ENCODE measurements around the gene RPS19BP1.

The RPS19BP1 gene

DNA sequence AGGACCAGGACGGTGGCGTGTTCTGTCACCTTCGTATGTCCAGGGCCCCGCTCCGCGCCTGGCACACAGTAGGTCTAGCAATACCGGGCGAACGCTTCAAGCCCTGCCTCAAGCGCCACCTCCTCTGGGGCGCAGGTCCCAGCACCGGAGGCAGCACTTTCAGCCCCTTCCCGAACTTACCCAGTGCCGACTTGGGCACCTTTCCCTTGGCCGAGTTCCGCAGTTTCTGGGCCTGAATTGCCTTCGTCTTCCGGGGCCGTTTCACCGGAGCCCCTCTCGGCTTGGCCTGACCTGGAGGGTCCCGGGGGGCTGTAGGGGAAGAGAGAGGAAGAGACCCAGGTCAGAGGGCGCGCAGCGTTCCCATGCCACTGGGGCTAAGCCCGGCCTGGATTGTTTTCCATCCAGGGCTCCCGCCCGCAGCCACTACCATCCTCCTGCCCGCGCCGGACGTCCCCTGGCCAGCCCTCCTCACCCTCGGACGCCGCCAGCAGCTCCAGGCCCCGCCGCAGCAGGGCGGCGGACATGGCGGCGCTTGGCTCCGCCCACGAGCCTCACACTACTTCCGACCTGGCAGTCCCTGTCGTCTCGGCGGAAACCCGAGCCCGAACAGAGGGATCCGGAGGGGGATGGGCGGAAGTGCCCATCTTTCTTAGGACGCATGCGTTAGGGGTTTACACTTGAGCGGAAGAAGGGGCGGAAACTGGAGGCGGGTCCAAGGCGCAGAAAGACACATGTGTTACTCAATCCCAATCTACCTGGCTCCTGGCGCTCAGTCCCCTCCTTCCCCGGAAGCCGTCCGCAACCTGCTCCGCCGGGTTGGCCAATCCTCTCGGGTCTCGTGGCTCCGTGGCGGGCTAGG lies at the start of gene RPS19BP1:
RPS19BP1 (minus strand) TSS at position 534 of the 859 bp plus-strand sequence; CDS start at position 524, 10 bp downstream.
- H3K4me1 ChIP-seq (ENCODE audit: control insufficient read depth, insufficient read depth, low read length): peaks cover 21% of the 10 kb centered on the region
- H3K9ac ChIP-seq (ENCODE audit: low read length): peak within 1 kb of the TSS; percentile 87
- H3K27ac ChIP-seq (ENCODE audit: low read depth, low read length): peak within 1 kb of the TSS; percentile 79
- H3K4me3 ChIP-seq (ENCODE audit: low read length): peak within 1 kb of the TSS; percentile 83
- no peaks in the 10 kb centered on the region for H3K27me3 ChIP-seq (ENCODE audit: control insufficient read depth, insufficient read depth, low read length)
- peaks cover 5% of the 10 kb centered on the region for H3K36me3 ChIP-seq (ENCODE audit: control insufficient read depth, insufficient read depth, low read length)

- H3K27me3 ChIP-seq (ENCODE audit: control insufficient read depth, insufficient read depth, low read length): peaks cover 2% of the 10 kb centered on the region
- H3K27ac ChIP-seq (ENCODE audit: low read depth, low read length): no peak overlapping the region
- H3K9ac ChIP-seq (ENCODE audit: low read length): no peak overlapping the region
- no peaks in the 10 kb centered on the region for H3K36me3 ChIP-seq (ENCODE audit: control insufficient read depth, insufficient read depth, low read length)
- no peak overlapping the region for H3K4me3 ChIP-seq (ENCODE audit: low read length)
- H3K4me1 ChIP-seq (ENCODE audit: control insufficient read depth, insufficient read depth, low read length): no peaks in the 10 kb centered on the region
These were observed 48.8 kb upstream of the RPS19BP1 start for GRCh38 chr22:39581303-39581702.

GRCh38 chr22:39580795-39581194 lies 48.2 kb upstream of the RPS19BP1 start:
- no peak overlapping the region for H3K9ac ChIP-seq (ENCODE audit: low read length)
- no peak overlapping the region for H3K4me3 ChIP-seq (ENCODE audit: low read length)
- no peak overlapping the region for H3K27ac ChIP-seq (ENCODE audit: low read depth, low read length)
- no peaks in the 10 kb centered on the region for H3K4me1 ChIP-seq (ENCODE audit: control insufficient read depth, insufficient read depth, low read length)
- no peaks in the 10 kb centered on the region for H3K36me3 ChIP-seq (ENCODE audit: control insufficient read depth, insufficient read depth, low read length)
- H3K27me3 ChIP-seq (ENCODE audit: control insufficient read depth, insufficient read depth, low read length): peaks cover 2% of the 10 kb centered on the region

- no peaks in the 10 kb centered on the region for H3K4me1 ChIP-seq (ENCODE audit: control insufficient read depth, insufficient read depth, low read length)
- H3K36me3 ChIP-seq (ENCODE audit: control insufficient read depth, insufficient read depth, low read length): no peaks in the 10 kb centered on the region
- no peak overlapping the region for H3K9ac ChIP-seq (ENCODE audit: low read length)
- H3K4me3 ChIP-seq (ENCODE audit: low read length): no peak overlapping the region
- H3K27ac ChIP-seq (ENCODE audit: low read depth, low read length): no peak overlapping the region
- H3K27me3 ChIP-seq (ENCODE audit: control insufficient read depth, insufficient read depth, low read length): peaks cover 2% of the 10 kb centered on the region
These were observed 47.5 kb upstream of the RPS19BP1 start for GRCh38 chr22:39580006-39580441.

- H3K4me3 ChIP-seq (ENCODE audit: low read length): no peak overlapping the region
- no peaks in the 10 kb centered on the region for H3K4me1 ChIP-seq (ENCODE audit: control insufficient read depth, insufficient read depth, low read length)
- H3K36me3 ChIP-seq (ENCODE audit: control insufficient read depth, insufficient read depth, low read length): no peaks in the 10 kb centered on the region
- no peak overlapping the region for H3K9ac ChIP-seq (ENCODE audit: low read length)
- no peak overlapping the region for H3K27ac ChIP-seq (ENCODE audit: low read depth, low read length)
- H3K27me3 ChIP-seq (ENCODE audit: control insufficient read depth, insufficient read depth, low read length): peaks cover 2% of the 10 kb centered on the region
These were observed 45.4 kb upstream of the RPS19BP1 start for GRCh38 chr22:39577900-39578299.

- Histone ChIP-seq H3K4me3 (ENCODE audit: low read length) (no peak overlapping the region), H3K27me3 (ENCODE audit: control insufficient read depth, insufficient read depth, low read length) (peaks cover 2% of the 10 kb centered on the region), H3K27ac (ENCODE audit: low read depth, low read length) (no peak overlapping the region), H3K36me3 (ENCODE audit: control insufficient read depth, insufficient read depth, low read length) (no peaks in the 10 kb centered on the region), H3K9ac (ENCODE audit: low read length) (no peak overlapping the region), H3K4me1 (ENCODE audit: control insufficient read depth, insufficient read depth, low read length) (no peaks in the 10 kb centered on the region)
These were observed 44.8 kb upstream of the RPS19BP1 start for GRCh38 chr22:39577366-39577765.

GRCh38 chr22:39576027-39576426 lies 43.5 kb upstream of the RPS19BP1 start:
- H3K27me3 ChIP-seq (ENCODE audit: control insufficient read depth, insufficient read depth, low read length): peaks cover 5% of the 10 kb centered on the region
- H3K4me3 ChIP-seq (ENCODE audit: low read length): no peak overlapping the region
- H3K4me1 ChIP-seq (ENCODE audit: control insufficient read depth, insufficient read depth, low read length): no peaks in the 10 kb centered on the region
- H3K9ac ChIP-seq (ENCODE audit: low read length): no peak overlapping the region
- no peak overlapping the region for H3K27ac ChIP-seq (ENCODE audit: low read depth, low read length)
- H3K36me3 ChIP-seq (ENCODE audit: control insufficient read depth, insufficient read depth, low read length): no peaks in the 10 kb centered on the region

- peaks cover 7% of the 10 kb centered on the region for H3K27me3 ChIP-seq (ENCODE audit: control insufficient read depth, insufficient read depth, low read length)
- H3K27ac ChIP-seq (ENCODE audit: low read depth, low read length): no peak overlapping the region
- H3K4me1 ChIP-seq (ENCODE audit: control insufficient read depth, insufficient read depth, low read length): no peaks in the 10 kb centered on the region
- no peak overlapping the region for H3K9ac ChIP-seq (ENCODE audit: low read length)
- H3K4me3 ChIP-seq (ENCODE audit: low read length): no peak overlapping the region
- H3K36me3 ChIP-seq (ENCODE audit: control insufficient read depth, insufficient read depth, low read length): no peaks in the 10 kb centered on the region
These were observed 42.9 kb upstream of the RPS19BP1 start for GRCh38 chr22:39575552-39575825.

DNA sequence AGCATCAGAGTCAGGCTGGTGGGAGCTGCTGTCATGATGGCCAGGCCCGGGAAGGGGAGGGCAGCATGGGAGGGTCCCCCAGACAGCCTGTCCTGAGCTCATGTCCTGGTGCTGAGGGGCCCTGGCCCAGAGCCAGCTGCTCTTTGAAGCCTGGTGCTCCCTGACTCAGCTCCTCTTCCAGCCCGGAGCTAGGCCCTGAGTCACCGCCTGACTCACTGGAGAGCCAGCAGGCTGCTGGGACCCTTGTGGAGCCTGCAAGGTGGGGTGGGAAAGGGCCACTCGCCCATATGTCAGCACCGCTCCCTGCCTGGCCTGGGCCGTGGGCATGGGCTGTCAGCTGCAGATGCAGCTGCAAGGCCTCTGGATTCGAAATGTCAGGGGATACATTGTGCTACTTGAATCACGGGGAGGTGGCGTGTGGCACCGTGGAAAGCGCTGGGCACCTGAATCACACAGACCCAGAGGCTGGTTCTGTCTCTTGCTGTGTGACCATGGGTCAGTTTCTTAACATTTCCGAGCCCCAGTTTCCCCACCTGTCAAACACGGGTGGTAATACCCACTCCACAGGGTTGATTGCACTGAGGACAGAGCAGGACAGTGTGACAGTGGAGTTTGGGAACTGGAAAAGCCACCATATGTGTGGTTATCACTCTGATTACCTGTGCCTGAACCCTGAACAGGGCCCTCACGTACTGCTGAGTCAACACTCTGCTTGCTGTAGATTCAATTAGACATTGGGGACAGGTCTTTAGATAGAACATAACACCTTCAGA lies 42.4 kb upstream of the RPS19BP1 start:
- H3K27me3 ChIP-seq (ENCODE audit: control insufficient read depth, insufficient read depth, low read length): peaks cover 7% of the 10 kb centered on the region
- no peaks in the 10 kb centered on the region for H3K4me1 ChIP-seq (ENCODE audit: control insufficient read depth, insufficient read depth, low read length)
- no peak overlapping the region for H3K9ac ChIP-seq (ENCODE audit: low read length)
- H3K4me3 ChIP-seq (ENCODE audit: low read length): no peak overlapping the region
- no peak overlapping the region for H3K27ac ChIP-seq (ENCODE audit: low read depth, low read length)
- no peaks in the 10 kb centered on the region for H3K36me3 ChIP-seq (ENCODE audit: control insufficient read depth, insufficient read depth, low read length)

- Histone ChIP-seq H3K4me3 (ENCODE audit: low read length) (no peak overlapping the region), H3K9ac (ENCODE audit: low read length) (no peak overlapping the region), H3K27me3 (ENCODE audit: control insufficient read depth, insufficient read depth, low read length) (peaks cover 6% of the 10 kb centered on the region), H3K36me3 (ENCODE audit: control insufficient read depth, insufficient read depth, low read length) (no peaks in the 10 kb centered on the region), H3K27ac (ENCODE audit: low read depth, low read length) (no peak overlapping the region), H3K4me1 (ENCODE audit: control insufficient read depth, insufficient read depth, low read length) (no peaks in the 10 kb centered on the region)
These were observed 39.0 kb upstream of the RPS19BP1 start for GRCh38 chr22:39571538-39571937.

DNA sequence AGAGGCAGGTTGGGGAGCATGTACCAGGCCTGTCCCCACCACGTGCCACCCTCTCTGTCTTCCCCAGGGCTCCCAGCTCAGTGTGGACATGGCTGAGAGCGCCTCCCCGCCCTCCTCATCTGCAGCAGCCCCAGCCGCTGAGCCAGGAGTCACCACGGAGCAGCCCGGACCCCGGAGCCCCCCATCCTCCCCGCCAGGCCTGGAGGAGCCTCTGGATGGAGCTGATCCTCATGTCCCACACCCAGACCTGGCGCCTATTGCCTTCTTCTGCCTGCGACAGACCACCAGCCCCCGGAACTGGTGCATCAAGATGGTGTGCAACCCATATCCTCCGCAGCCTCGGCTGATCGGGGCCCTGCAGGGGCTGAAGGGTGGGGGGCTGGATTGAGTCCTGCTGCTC lies 38.1 kb upstream of the RPS19BP1 start, which contains the start of gene CACNA1I:
CACNA1I (plus strand) TSS at position 89 of the 400 bp plus-strand sequence; CDS start at position 89, 0 bp downstream.
- Histone ChIP-seq H3K27ac (ENCODE audit: low read depth, low read length) (no peak within 1 kb of the TSS), H3K36me3 (ENCODE audit: control insufficient read depth, insufficient read depth, low read length) (no peaks in the 10 kb centered on the region), H3K4me1 (ENCODE audit: control insufficient read depth, insufficient read depth, low read length) (no peaks in the 10 kb centered on the region), H3K4me3 (ENCODE audit: low read length) (no peak within 1 kb of the TSS), H3K27me3 (ENCODE audit: control insufficient read depth, insufficient read depth, low read length) (peaks cover 4% of the 10 kb centered on the region), H3K9ac (ENCODE audit: low read length) (no peak within 1 kb of the TSS)

DNA sequence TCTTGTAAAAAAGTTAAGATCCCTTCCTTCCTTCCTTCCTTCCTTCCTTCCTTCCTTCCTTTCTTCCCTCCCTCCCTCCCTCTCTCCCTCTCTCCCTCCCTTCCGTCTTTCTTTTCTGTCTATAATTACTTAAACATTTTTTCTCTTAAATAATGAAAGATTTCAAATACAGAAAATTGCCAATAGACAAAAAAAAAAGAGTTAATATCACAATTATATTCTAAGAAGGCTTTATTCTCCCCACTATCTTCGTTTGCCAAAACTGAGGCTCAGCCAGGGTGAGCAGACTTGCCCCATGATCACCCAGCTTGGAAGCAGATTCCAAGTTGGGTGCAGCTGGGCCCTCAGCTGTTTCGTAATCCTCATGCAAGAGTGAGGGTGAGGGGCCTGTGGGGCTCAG lies 37.7 kb upstream of the RPS19BP1 start:
- H3K4me1 ChIP-seq (ENCODE audit: control insufficient read depth, insufficient read depth, low read length): no peaks in the 10 kb centered on the region
- H3K27me3 ChIP-seq (ENCODE audit: control insufficient read depth, insufficient read depth, low read length): peaks cover 4% of the 10 kb centered on the region
- no peak overlapping the region for H3K27ac ChIP-seq (ENCODE audit: low read depth, low read length)
- H3K4me3 ChIP-seq (ENCODE audit: low read length): no peak overlapping the region
- H3K9ac ChIP-seq (ENCODE audit: low read length): no peak overlapping the region
- H3K36me3 ChIP-seq (ENCODE audit: control insufficient read depth, insufficient read depth, low read length): no peaks in the 10 kb centered on the region

All from rectal smooth muscle tissue (tissue), 1 donor.